H9 (cell line): ENCODE results near the gene EPB41L1. TPM values are rescaled to one million over a fixed set of nuclear protein-coding genes. Genes with fewer than 3 reads are reported as not detected.
A peak's percentile ranks its signal among the peaks of the same experiment; 100 is the strongest.

Experiments
- DNase-seq: peaks from one replicate; pipeline ENCODE4 v3.0.0-alpha.2; 2017
- H2AFZ ChIP-seq: one replicate; pipeline ENCODE4 v1.6.1; 2013; ENCODE audit warnings: mild to moderate bottlenecking, low read length, control low read depth, moderate library complexity
- H2AK5ac ChIP-seq: 2 replicates; pipeline ENCODE4 v1.6.1; 2013; ENCODE audit warnings: low read length, control low read depth, mixed read lengths; ENCODE audit not compliant: insufficient read length
- H2BK120ac ChIP-seq: one replicate; pipeline ENCODE4 v1.6.1; 2013; ENCODE audit warnings: low read depth, mild to moderate bottlenecking, low read length, control low read depth, inconsistent platforms; ENCODE audit not compliant: poor library complexity, severe bottlenecking
- H2BK12ac ChIP-seq: 2 replicates; pipeline ENCODE4 v1.6.1; 2013; ENCODE audit warnings: low read length, control low read depth, mixed read lengths, low read depth; ENCODE audit not compliant: insufficient read length
- H2BK15ac ChIP-seq: 2 replicates; pipeline ENCODE4 v1.6.1; 2013; ENCODE audit warnings: low read depth, low read length, control low read depth
- H2BK20ac ChIP-seq: one replicate; pipeline ENCODE4 v1.6.1; 2013; ENCODE audit warnings: low read depth, mild to moderate bottlenecking, low read length, control low read depth, inconsistent platforms; ENCODE audit not compliant: poor library complexity, severe bottlenecking
- H2BK5ac ChIP-seq: 2 replicates; pipeline ENCODE4 v1.6.1; 2013; ENCODE audit warnings: low read length, control low read depth, mixed read lengths; ENCODE audit not compliant: insufficient read length
- H3K14ac ChIP-seq: 2 replicates; pipeline ENCODE4 v1.6.1; 2013; ENCODE audit warnings: low read length, control low read depth; ENCODE audit not compliant: insufficient read depth
- H3K18ac ChIP-seq: 2 replicates; pipeline ENCODE4 v1.6.1; 2013; ENCODE audit warnings: low read depth, mild to moderate bottlenecking, mixed read lengths, low read length, control low read depth; ENCODE audit not compliant: insufficient read length
- H3K23ac ChIP-seq: 2 replicates; pipeline ENCODE4 v1.6.1; 2013; ENCODE audit warnings: low read length, control low read depth, mixed read lengths, low read depth; ENCODE audit not compliant: insufficient read length
- H3K23me2 ChIP-seq: 2 replicates; pipeline ENCODE4 v1.6.1; 2013; ENCODE audit warnings: low read depth, mild to moderate bottlenecking, mixed read lengths, low read length, control low read depth; ENCODE audit not compliant: insufficient read length, poor library complexity, severe bottlenecking
- H3K27ac ChIP-seq: 2 replicates; pipeline ENCODE4 v1.5.1; 2013; ENCODE audit warnings: low read length, control low read depth, mixed read lengths, low read depth; ENCODE audit not compliant: insufficient read length
- H3K27me3 ChIP-seq: 2 replicates; pipeline ENCODE4 v1.6.1; 2013; ENCODE audit warnings: low read length, control low read depth, inconsistent platforms; ENCODE audit not compliant: insufficient read depth
- H3K4ac ChIP-seq: 2 replicates; pipeline ENCODE4 v1.6.1; 2013; ENCODE audit warnings: low read depth, mild to moderate bottlenecking, control low read depth, inconsistent platforms, low read length, moderate library complexity
- H3K4me1 ChIP-seq: 2 replicates; pipeline ENCODE4 v1.6.1; 2013; ENCODE audit warnings: low read length, control low read depth, inconsistent platforms; ENCODE audit not compliant: insufficient read depth
- H3K4me2 ChIP-seq: 2 replicates; pipeline ENCODE4 v1.6.1; 2013; ENCODE audit warnings: low read length, control low read depth, mixed read lengths; ENCODE audit not compliant: insufficient read length, insufficient read depth
- H3K56ac ChIP-seq: 2 replicates; pipeline ENCODE4 v1.6.1; 2013; ENCODE audit warnings: low read depth, mild to moderate bottlenecking, mixed read lengths, low read length, control low read depth; ENCODE audit not compliant: insufficient read length
- H3K79me1 ChIP-seq: 2 replicates; pipeline ENCODE4 v1.6.1; 2013; ENCODE audit warnings: low read depth, mild to moderate bottlenecking, moderate library complexity, low read length, control low read depth, inconsistent platforms; ENCODE audit not compliant: insufficient read depth, poor library complexity, severe bottlenecking
- H3K79me2 ChIP-seq: 2 replicates; pipeline ENCODE4 v1.6.1; 2013; ENCODE audit warnings: low read length, control low read depth, inconsistent platforms; ENCODE audit not compliant: insufficient read depth
- H3K9ac ChIP-seq: 2 replicates; pipeline ENCODE4 v1.6.1; 2013; ENCODE audit warnings: low read length, control low read depth, mixed read lengths; ENCODE audit not compliant: insufficient read length; ENCODE audit errors: extremely low read depth
- H3K9me3 ChIP-seq: one replicate; pipeline ENCODE4 v1.6.1; 2013; ENCODE audit warnings: low read depth, low read length, inconsistent platforms; ENCODE audit not compliant: control insufficient read depth
- H3T11ph ChIP-seq: one replicate; pipeline ENCODE4 v1.6.1; 2013; ENCODE audit warnings: mild to moderate bottlenecking, low read length, control low read depth, inconsistent platforms
- H4K20me1 ChIP-seq: one replicate; pipeline ENCODE4 v1.6.1; 2013; ENCODE audit not compliant: control insufficient read depth, insufficient read length, insufficient read depth
- H4K5ac ChIP-seq: 2 replicates; pipeline ENCODE4 v1.6.1; 2013; ENCODE audit warnings: low read depth, mild to moderate bottlenecking, mixed read lengths, low read length, control low read depth; ENCODE audit not compliant: insufficient read length
- H4K8ac ChIP-seq: replicated peaks from 2 replicates; pipeline ENCODE4 v1.6.1; 2013; ENCODE audit warnings: low read length, control low read depth, mixed read lengths, low read depth; ENCODE audit not compliant: insufficient read length
- H4K91ac ChIP-seq: 2 replicates; pipeline ENCODE4 v1.6.1; 2013; ENCODE audit warnings: low read depth, mild to moderate bottlenecking, moderate library complexity, mixed read lengths, low read length, control low read depth; ENCODE audit not compliant: insufficient read length
- H3K27ac Mint-ChIP-seq, 3 experiments: 2 replicates in 2 of 3; 3 replicates in 1 of 3; pipeline ENCODE4 v1.8.0; 2020 to 2021; ENCODE audit warnings: mixed read lengths in 3 of 3, mild to moderate bottlenecking in 1 of 3, moderate library complexity in 1 of 3
- H3K27me3 Mint-ChIP-seq: 2 replicates; pipeline ENCODE4 v1.8.0; 2021; ENCODE audit warnings: low read depth, mild to moderate bottlenecking, moderate library complexity, mixed read lengths
- H3K36me3 Mint-ChIP-seq, 3 experiments: 2 replicates in 2 of 3; 3 replicates in 1 of 3; pipeline ENCODE4 v1.8.0; 2020 to 2021; ENCODE audit warnings: low read depth in 3 of 3, mixed read lengths in 3 of 3; ENCODE audit not compliant: insufficient read depth in 1 of 3
- H3K4me1 Mint-ChIP-seq, 2 experiments: 2 replicates each; pipeline ENCODE4 v1.8.0; 2020; ENCODE audit warnings: mixed read lengths in 2 of 2
- H3K4me3 Mint-ChIP-seq, 2 experiments: 2 replicates in 1 of 2; 3 replicates in 1 of 2; pipeline ENCODE4 v1.8.0; 2020 to 2021; ENCODE audit warnings: mild to moderate bottlenecking in 2 of 2, mixed read lengths in 2 of 2, moderate library complexity in 1 of 2
- H3K9me3 Mint-ChIP-seq, 2 experiments: 2 replicates in 1 of 2; 3 replicates in 1 of 2; pipeline ENCODE4 v1.8.0; 2020; ENCODE audit warnings: mild to moderate bottlenecking in 2 of 2, mixed read lengths in 2 of 2, moderate library complexity in 1 of 2
- WGBS: extraction: QIAGEN DNeasy Blood & Tissue Kit; methylation state at CpG from one replicate; pipeline ENCODE4 v1.1.7; 2013; ENCODE audit warnings: missing lambda C conversion rate, low lambda C conversion rate, mixed read lengths; ENCODE audit not compliant: insufficient read length; ENCODE audit errors: extremely low coverage; 5-methylcytosine and 5-hydroxymethylcytosine counted together
- total RNA-seq: library from RNA; stranded (reverse); gene quantifications from 2 replicates; pipeline ENCODE4 v1.2.1, GENCODE V29; 2021
- TF ChIP-seq, protein P1 (sequence below): fragments of 200-600 bp; sonication (generic); conservative IDR thresholded peaks from 3 replicates; pipeline ENCODE4 v1.8.0; 2021; ENCODE audit warnings: antibody characterized with exemption, mild to moderate bottlenecking

Gene EPB41L1
- total RNA-seq, 1 experiment from 2014 or later: 31.1 TPM

DNA sequence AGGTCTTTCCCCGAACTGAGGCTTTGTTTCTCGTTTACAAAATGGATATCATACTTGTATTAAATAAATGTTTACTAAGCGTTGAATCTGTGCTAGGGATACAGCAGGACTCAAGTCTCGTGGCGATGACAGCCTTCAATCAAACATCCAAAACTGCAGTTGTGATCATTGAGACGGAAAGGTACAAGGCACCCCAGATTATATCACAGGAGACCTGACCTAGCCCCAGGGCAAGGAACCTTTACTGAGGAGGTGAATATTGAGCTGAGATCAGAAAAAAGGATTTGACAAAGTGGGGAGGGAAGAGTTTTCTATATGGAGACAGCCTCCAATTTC lies 82.2 kb downstream of the EPB41L1 start:
- Histone ChIP-seq H3K79me2 (peaks cover 6% of the 10 kb centered on the region; the same call in 1 of the 2 replicates), H2BK15ac (no peak overlapping the region)

More for the DNA sequence above, 82.2 kb downstream of the EPB41L1 start:
- WGBS: no CpG with 5 or more reads among the region's 6 CpGs
- Histone ChIP-seq H2BK20ac (no peak overlapping the region), H3K4ac (no peak overlapping the region), H3K4me1 (peaks cover 4% of the 10 kb centered on the region; the same call in 1 of the 2 replicates), H2BK5ac (no peak overlapping the region), H4K91ac (no peak overlapping the region), H3K14ac (no peak overlapping the region), H3K9me3 (no peaks in the 10 kb centered on the region), H2BK12ac (no peak overlapping the region), H3K23me2 (peaks cover 8% of the 10 kb centered on the region), H2AK5ac (no peak overlapping the region), H4K20me1 (no peaks in the 10 kb centered on the region), H3K27ac (no peak overlapping the region), H2BK120ac (no peak overlapping the region), H3K23ac (no peak overlapping the region), H3T11ph (no peak overlapping the region), H3K18ac (no peak overlapping the region), H3K4me2 (peak overlapping the region; percentile 90), H4K5ac (no peak overlapping the region), H3K9ac (peak overlapping the region; percentile 68), H3K27me3 (no peaks in the 10 kb centered on the region), H4K8ac (no peak overlapping the region), H3K79me1 (peaks cover 7% of the 10 kb centered on the region), H2AFZ (no peak overlapping the region), H3K56ac (no peak overlapping the region)
- no peak for DNase-seq
- Mint-ChIP-seq H3K4me3 (peak overlapping the region; percentile 90 to 95), H3K9me3 (no peaks in the 10 kb centered on the region), H3K27ac (peak overlapping the region; percentile 91 to 98 (median 96); a peak in 5 of 7 replicates), H3K27me3 (peaks cover 7% of the 10 kb centered on the region), H3K4me1 (peaks cover 13 to 15% of the 10 kb centered on the region in 2 experiments), H3K36me3 (peaks cover 9 to 26% (median 20%) of the 10 kb centered on the region in 3 experiments; a peak in 5 of 7 replicates)
- TF ChIP-seq, protein P1, sequence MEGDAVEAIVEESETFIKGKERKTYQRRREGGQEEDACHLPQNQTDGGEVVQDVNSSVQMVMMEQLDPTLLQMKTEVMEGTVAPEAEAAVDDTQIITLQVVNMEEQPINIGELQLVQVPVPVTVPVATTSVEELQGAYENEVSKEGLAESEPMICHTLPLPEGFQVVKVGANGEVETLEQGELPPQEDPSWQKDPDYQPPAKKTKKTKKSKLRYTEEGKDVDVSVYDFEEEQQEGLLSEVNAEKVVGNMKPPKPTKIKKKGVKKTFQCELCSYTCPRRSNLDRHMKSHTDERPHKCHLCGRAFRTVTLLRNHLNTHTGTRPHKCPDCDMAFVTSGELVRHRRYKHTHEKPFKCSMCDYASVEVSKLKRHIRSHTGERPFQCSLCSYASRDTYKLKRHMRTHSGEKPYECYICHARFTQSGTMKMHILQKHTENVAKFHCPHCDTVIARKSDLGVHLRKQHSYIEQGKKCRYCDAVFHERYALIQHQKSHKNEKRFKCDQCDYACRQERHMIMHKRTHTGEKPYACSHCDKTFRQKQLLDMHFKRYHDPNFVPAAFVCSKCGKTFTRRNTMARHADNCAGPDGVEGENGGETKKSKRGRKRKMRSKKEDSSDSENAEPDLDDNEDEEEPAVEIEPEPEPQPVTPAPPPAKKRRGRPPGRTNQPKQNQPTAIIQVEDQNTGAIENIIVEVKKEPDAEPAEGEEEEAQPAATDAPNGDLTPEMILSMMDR: no peak
